ENCODE results near the gene VAT1L. TPM values are rescaled to one million over a fixed set of nuclear protein-coding genes. Genes with fewer than 3 reads are reported as not detected.
"Not testable (repeated sequence)": the region's sequence is repeated elsewhere in the genome, so short reads cannot be mapped to it uniquely, and the experiment has no call there.

Gene VAT1L
- total RNA-seq, 1 donor: not detected

DNA sequence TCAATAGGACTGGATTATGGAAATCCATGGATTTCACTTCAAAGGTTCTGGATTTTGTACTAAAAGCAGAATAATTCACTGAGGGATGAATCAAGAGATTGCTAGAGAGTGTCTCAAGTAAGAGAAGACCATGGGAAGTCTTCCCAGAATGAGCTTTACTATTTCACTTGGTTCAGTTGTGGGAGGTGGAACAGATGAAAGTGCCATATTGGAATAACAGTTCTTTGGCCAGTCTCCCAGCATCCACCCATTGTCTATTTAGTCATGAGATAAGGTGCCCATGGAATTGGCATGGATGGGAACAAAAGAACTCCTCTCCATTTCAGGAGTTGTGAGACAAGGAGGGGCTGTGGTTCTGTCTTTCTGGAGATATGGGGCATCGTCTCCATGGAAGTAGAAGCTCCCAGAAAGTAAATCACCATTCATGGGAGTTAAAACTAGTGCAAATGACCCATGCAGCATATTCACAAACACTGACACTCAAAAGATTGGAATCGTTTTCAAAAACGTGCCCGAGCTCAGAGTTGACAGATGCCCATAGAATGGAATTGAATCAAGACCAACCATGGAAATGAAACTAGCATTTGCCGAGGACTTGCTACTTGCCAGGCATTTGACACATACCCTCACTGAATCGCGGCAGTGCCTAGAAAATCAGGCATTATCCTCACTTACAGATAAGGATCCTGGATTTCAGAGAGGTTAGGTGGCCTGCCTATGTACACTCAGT lies 197.8 kb downstream of the VAT1L start:
- no peak for DNase-seq (ENCODE audit: low read depth in 2 of 3, low spot score in 2 of 3)

DNA sequence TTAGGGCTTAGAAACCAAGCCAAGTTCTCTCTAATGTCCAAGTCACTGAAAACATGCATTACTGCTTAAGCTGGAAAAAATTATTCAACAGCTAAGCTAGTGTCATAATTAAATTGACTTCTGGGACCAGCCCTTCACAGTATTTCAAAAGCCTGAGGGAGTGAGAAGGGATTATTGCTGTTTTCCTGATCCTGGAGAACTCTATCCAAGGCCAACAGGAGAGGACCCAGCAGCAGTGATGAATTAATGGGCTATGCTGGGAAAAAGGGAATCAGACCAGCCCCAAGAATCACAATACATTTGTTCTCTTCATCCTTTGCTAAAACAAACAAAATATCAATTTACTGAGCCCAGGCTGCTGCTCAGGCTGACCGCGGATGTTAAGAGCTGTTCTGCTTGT lies 199.4 kb downstream of the VAT1L start:
- no peak for DNase-seq (ENCODE audit: low read depth in 2 of 3, low spot score in 2 of 3)

DNA sequence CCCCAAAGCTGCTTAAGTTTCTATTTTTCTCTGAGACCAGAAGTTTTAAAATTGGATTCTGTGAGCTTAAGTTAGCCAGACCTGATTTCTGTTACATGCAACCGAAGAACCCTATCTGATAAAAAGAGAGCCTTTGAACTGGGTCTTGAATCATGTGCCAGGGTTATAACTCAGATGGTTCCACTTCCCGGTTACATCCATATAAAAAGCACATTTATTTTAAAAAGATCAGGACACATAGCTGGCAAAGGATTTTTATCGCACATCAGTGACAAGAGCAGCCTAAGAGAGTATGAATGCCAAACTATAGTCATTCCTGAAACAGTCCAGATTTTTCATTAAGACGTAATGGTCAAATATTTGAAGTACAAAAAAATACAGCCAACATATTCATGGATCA lies 201.5 kb downstream of the VAT1L start:
- no peak for DNase-seq (ENCODE audit: low read depth in 2 of 3, low spot score in 2 of 3)

DNA sequence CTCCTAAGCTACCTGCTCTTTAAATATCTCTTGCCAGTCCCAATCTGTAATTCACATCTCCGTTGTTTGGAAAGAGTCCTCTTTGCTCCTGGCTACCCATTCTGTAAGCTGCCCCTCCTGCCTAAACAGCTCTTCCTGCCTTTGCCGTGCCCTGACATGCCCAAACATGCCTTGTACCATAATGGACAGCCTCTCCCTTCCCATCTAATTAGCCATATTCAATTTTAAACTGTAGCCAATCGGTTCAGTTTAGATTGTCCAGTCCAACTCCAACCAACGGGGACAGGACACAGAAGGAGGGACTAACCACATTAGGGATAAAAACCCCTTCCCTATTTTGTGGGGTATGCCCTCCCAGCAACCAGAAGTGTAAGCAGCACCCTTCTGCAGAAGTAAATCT lies 203.3 kb downstream of the VAT1L start:
- no peak for DNase-seq (ENCODE audit: low read depth in 2 of 3, low spot score in 2 of 3)

DNA sequence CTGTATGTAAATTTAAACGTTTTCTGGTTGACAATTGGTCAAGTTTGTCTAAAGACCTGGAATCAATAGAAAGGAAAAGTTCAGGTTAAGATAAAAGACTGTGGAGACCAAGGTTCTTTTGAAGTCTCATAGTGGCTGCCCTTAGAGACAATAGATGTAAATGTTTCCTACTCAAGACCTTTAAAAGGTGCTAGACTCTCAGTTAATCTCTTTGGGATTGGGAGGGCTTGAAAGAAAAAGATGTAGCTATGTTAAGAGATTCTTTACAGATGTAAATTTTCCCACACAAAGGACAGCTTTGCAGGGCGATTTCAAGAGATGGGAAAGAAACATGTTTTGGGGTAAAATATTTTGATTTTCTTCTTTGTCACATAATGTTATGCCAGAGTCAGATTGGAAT lies 204.0 kb downstream of the VAT1L start:
- DNase-seq (ENCODE audit: low read depth in 2 of 3, low spot score in 2 of 3): not testable (repeated sequence)

DNA sequence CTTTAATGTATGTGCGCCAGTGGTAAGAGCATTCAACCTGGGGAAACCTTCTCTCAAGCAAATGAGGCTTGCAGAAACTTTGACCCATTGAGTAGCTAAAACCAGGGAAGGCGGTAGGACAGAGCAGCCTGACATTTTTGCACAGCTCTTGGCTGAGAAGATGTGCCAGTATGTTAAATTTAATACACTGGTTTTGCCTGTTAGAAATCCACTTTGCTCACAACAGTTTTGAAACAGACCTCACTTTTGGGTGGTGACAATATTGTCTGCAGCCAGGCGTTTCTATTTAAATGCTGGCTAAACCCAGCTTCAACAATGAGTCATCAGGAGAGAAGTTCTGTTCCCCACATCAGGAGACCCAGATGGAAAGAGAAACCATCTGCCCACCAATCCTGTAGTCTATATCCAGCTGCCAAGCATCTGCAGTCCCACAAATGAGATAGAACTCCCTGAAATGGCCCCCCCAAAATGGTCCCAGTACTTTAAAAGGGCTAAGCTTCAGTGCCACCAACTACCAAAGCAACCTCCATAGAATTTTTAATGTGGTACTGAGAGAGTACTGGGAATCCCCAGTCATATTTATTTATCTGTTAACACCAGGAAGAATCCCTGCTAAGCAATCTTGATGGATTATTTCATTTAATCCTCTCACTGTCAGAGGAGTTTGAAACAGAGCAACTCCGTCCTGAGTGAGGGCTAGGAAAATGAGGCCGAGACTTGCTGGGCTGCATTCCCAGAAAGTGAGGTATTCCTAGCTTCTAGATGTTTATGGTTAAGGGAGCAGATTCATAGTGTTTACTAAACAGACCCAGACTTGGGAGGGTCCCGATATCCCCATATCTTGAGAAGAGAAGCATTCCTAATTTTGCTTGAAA lies 205.0 kb downstream of the VAT1L start:
- no peak for DNase-seq (ENCODE audit: low read depth in 2 of 3, low spot score in 2 of 3)

DNA sequence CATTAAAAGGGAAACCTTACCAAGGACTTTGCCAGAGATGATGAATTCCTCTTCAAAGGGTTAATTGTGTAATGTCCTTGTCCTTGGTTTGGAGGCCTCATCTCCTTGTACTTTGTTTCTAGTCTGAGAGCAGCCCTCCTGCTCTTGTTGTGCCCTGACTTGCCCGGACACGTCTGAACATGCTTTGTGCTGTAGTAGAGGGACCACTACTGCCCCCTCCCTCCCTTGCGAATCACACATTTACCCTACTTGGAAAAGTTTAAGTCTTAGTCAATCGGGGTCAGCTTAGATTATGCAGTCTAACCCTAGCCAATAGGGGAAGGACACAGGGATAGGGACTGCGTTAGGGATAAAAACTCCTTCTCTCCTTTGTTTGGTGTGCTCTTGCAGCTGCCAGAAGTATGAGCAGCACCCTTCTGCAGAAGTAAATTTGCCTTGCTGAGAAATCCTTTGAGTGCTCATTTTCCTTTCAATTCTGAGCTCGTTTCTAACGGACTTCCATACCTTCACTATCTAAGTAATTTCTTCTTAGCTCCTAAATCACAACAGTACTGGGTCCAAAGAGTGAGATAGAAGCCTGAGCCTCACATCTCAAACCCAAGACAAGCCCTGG lies 207.6 kb downstream of the VAT1L start:
- DNase-seq (ENCODE audit: low read depth in 2 of 3, low spot score in 2 of 3): no peak

DNA sequence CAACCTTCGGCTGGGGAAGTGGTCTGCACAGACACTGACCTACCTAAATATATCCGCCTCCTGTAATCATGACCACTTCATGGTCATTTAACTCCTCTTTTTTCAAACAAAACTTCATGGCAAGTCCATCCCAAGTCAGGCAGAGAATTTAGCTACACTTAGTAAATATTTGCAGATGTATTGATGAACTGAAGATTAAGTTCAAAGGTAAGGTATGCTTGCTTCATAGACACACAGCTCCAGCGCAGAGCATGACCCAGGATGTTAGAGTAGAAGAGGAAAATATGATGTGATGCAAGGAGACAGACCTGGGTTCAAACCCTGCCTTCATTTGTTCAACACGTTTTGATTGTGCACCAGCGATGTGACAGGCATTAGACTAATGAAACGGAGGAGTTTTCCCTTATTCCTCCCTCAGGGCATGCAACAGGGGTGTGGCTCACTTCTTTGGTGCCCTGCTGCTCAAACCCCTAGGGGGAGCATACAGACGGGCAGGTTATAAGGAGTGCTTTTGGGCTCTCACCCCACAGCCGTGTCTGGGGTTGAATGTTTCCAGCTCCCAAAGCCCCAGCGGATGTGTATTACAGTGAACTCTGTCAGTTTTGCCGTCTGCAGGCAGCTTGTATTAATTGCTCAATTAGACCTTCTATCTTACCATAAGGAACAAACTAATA lies 210.1 kb downstream of the VAT1L start:
- DNase-seq (ENCODE audit: low read depth in 2 of 3, low spot score in 2 of 3): no peak

DNA sequence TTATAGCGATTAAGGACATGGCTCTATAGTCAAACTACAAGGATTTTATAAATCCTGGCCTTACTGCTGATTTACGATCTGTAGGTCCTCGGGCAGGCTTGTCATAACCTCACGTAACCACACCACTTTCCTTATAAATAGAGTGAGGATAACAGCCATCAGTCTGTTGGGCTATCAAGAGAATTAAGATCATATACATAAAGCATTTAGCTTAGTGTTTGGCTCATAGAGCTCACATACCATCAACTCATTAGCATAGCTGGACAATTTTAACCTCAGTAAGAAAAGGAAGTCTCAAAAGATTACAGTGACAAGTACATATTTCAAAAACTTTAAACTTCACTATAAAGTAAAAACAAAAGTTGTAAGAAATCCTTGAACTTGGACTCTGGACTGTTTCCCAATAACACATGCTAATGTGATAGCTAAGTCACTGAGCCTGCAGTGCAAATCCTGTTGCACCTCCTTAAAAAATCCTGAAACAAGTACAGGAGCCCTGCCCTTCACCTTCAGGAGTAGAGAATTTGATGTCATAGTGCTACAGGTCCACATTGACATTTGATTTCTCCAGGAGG lies 213.2 kb downstream of the VAT1L start:
- no peak for DNase-seq (ENCODE audit: low read depth in 2 of 3, low spot score in 2 of 3)

DNA sequence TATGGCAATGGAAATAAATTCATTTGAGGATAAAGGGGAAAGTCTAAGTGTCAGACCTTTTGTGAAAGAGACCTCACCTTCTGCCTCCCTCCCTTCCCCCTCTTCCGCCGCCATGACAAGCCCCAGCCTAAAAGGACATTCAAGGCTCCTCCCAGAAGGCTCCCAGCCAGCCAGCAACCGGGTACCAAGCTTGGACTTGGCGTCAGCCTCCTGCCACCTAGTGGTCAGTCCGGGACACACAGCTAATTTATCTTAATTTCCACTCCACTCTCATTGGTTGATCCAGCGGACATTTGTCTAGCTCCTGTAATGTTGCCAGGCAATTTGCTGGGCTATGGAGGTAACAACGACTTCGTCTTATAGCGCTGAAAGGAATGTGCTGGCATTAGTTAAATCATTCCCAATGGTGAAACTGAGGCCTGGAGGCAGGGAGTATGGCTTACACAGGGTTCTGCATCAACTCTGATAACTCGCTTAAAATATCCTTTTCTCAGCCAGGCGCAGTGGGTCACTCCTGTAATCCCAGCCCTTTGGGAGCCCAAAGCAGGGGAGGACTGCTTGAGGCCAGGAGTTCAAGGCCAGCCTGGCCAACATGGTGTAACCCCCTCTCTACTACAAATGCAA lies 214.7 kb downstream of the VAT1L start:
- DNase-seq (ENCODE audit: low read depth in 2 of 3, low spot score in 2 of 3): peak; percentile 14 to 86 (median 82)

DNA sequence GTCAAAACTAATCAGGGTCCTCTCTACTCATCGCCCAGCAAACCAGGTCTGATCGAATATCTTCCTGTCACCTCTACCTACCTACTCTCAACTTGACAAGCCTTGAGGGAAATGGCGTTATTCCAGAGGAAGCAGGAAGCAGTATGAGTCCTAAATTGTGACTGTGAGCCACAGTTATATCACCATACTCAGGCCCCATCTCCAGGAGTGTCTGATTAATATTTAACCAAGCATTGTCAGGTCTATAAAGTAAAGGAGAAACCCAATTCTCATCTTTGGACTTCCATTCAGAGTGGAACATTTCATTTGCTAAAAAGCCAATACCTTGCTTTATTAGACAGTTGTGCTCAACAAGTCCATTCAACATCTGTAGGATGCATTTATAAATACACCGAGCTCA lies 216.2 kb downstream of the VAT1L start:
- DNase-seq (ENCODE audit: low read depth in 2 of 3, low spot score in 2 of 3): no peak

DNA sequence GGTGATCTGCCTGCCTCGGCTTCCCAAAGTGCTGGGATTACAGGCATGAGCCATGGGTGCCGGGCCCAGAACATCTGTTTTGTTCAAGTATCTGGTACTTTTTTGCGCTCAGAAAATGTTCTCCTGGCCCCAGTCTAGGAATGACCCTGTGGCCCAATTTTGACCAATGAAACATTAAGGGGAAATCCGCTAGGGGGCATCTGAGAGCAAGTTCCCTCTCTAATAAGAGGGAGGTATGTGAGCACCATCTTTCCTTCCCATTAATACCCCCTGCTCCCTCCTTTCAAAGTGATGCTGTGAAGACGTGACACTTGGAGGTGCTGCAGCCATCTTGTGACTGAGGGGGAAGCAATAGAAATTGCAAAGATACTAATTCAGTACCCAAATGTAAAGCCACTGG lies 217.5 kb downstream of the VAT1L start:
- DNase-seq (ENCODE audit: low read depth in 2 of 3, low spot score in 2 of 3): no peak

DNA sequence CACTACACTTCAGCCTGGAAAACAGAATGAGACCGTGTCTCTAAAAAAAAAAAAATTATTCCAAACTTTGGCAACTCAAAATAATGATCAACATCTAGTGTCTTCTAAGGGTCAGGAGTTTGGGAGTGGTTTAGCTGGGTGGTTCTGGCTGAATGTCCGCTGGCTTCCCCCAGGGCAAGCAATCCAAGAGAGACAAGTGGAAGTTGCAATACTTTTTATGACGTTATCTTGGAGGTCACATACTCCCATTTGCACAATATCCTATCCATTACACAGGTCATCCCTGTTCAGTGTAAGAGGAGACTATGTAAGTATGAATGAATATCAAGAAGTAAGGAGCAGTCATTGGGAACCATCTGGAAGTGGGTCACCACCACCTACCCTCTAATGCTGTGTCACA lies 218.8 kb downstream of the VAT1L start:
- DNase-seq (ENCODE audit: low read depth in 2 of 3, low spot score in 2 of 3): no peak

DNA sequence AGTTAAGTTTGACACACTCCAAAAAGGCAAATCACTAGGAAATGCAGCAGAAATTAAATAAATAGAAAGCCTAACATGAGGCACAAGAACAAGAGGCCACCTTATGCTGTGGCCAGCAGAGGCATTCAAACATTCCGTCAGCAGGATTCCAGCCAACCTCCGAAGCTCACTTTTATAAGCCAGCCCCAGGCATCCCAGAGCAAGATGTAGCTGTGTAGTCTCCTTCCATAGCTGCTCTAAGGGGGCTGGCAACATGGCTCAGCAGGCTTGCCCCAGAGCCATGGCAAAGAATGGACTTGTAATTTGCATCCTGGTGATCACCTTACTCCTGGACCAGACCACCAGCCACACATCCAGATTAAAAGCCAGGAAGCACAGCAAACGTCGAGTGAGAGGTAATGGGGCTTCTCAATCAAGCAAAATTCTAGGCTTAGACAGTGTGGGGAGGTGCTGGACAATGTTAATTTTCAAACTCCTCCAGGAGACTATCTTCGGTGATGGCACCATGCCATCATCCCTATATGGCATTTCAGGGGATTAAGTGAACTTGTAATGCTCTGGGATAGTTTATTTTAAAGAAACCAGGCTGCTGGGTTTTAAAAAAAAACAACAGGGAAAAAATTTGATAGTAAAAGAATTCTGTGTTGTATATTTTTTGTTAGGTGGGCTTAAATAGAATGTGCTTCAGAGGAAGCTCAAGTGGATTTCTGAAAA lies 234.1 kb downstream of the VAT1L start, which contains the start of gene CLEC3A:
Gene CLEC3A, plus strand, starts transcription at position 202 of the 714 bp plus-strand sequence. Its CDS starts 79 bp downstream, at position 281.
- no peak for DNase-seq (ENCODE audit: low read depth in 2 of 3, low spot score in 2 of 3)

DNA sequence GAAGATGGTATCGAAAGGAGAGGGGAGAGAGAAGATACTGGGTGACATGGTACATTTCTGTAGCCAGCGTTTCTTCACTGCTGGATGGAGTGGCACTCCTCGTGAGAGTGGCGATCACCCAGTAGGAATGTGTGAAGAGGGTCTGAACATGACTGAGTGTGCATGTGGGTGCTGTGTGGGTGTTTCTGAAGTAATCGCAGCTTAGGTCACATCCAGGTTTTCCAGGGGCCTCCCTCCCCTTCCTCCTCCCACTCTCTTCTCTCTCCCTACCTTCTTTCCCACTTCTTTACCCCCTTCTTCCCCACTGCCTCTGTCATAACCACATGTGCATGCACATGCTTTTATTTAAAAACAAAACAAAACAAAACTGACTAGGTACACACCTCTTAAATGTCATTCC lies 235.8 kb downstream of the VAT1L start:
- no peak for DNase-seq (ENCODE audit: low read depth in 2 of 3, low spot score in 2 of 3)

DNA sequence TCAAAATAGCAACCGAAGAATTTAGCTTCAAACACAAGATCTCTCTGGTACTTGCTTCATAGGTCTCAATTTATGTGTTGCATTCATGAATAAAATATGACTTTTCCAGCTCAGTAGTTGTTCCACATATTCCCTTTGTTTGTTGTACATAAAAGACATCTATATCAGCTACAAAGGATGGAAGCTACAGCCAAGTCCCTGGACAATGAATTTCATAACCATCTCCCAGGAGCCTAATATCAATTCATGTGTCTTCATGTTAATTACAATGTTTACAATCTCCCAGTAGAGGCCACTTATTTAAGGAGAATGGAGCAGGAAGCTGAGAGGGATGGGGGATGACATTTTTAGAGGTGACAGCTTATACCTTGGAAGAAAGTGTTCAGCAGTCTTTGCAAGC lies 237.3 kb downstream of the VAT1L start:
- no peak for DNase-seq (ENCODE audit: low read depth in 2 of 3, low spot score in 2 of 3)

DNA sequence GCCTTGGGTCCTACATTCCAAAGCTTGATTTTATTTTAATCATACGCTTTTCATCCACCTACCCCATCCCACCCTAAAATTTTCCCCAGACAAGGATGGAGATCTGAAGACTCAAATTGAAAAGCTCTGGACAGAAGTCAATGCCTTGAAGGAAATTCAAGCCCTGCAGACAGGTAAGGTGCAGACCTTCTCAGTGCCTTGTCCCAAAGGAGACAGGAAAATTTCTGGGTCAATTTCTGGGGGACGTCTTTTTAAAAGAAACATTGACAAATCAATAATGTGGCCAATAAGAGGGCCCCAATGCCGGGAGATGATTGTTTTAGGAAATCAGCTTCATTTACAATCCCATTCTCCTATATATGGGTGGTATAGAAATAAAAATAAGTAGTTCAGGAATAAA lies 239.7 kb downstream of the VAT1L start:
- no peak for DNase-seq (ENCODE audit: low read depth in 2 of 3, low spot score in 2 of 3)
